Activated gamma-delta T cell treated with anti-CD3 and anti-CD28 coated beads, Interleukin-2, amount 50 U/mL, for 16 hours (primary cell): ENCODE measurements around the gene CORO1C.

Source experiments
- DNase-seq: peaks from one replicate; pipeline ENCODE4 v3.0.0-alpha.2; 2020; ENCODE audit warnings: low read depth

The CORO1C gene

GRCh38 chr12:108724054-108724889, 7.0 kb downstream of the CORO1C start:
- no peak for DNase-seq

DNA sequence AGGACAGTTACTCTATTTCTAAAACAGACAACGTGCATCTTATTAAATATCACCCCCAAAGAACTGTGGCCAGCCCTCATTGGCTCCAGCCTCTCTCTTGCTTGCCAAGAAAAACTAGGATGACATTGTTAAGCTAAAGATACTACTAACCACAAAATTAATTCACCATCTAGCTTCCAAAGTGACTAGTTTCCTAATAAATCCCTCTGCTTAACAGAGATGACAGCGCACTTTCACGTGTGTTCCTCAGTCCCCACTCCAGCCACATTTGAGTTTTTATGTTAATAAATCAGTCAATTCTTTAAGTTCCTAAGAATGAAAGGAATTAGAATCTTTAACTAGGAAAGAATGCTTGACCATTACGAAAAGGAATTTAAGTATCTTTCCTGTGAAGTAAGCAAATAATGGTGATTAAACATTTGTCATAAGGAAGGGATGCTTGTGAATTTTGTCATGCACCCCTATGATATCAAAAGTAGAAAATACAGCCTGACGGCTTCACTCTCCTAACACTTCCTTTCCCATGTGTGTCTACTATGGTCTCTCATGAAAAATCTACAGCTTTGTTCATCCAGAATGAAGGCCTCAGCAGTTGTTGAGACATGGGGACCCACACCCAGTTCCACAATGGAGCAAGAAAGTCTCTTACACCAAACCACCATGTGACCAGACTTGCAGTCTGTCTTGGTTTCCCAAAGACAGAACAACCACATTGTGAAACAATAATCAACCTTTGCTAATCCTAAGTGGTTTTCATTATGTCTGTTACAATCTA, 8.1 kb downstream of the CORO1C start:
- DNase-seq: no peak

- no peak for DNase-seq
Measured at GRCh38 chr12:108722463-108722862, 8.9 kb downstream of the CORO1C start.

DNA sequence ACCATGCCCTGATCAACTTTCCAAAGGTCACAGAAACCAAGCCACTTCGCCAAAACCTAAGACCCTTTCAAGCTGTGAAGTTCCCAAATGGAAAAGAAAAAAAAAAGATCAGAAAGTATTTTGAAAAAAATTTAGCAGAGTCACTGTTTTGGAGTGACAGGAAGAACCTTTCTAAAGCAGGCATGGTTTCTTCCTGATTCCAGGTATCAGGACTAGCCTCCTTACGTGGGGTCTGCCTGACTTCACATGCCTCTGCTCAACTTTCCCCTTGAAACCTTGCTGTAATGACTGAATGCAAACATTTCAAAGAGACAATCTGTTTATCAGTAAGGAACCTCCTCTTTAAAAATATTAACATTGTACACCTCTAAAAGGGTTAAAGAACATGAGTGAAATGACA, 9.5 kb downstream of the CORO1C start:
- no peak for DNase-seq

- DNase-seq: no peak
Measured at GRCh38 chr12:108720757-108721514, 10.4 kb downstream of the CORO1C start.

DNA sequence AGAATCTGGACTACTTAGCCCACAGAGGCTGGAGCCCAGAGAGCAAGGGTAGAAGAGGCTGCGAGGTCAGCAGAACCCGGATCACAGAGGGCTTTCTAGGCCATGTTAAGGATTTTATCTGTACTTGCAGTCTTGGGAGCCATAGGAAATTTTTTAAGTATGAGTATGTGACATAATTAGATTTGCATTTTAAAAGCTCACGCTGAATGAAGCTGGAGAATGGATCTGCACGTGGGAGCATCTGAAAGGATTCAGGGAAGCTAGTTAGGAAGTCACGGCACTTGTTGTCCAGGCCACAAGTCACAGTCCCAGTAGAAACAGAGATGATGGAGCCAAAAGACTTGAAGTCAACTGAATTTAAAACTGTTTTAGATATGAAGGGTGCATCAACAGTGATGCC, 14.1 kb downstream of the CORO1C start:
- no peak for DNase-seq

DNA sequence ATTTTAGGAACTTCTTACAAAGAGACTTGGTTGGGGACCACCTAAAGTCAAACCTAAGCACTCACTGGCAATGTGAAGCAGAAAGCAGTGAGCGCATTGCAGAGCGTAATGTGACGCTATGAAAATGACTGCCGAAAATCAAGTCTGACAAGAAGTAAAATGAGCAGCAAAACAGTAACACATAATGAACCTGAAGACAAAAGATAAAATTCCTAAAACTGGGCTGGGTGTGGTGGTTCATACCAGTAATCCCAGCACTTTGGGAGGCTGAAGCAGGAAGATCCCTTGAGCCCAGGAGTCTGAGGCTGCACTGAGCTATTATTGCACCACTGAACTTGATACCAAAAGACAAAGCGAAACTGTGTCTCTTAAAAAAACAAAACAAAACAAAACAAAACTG, 16.5 kb downstream of the CORO1C start:
- no peak for DNase-seq

DNA sequence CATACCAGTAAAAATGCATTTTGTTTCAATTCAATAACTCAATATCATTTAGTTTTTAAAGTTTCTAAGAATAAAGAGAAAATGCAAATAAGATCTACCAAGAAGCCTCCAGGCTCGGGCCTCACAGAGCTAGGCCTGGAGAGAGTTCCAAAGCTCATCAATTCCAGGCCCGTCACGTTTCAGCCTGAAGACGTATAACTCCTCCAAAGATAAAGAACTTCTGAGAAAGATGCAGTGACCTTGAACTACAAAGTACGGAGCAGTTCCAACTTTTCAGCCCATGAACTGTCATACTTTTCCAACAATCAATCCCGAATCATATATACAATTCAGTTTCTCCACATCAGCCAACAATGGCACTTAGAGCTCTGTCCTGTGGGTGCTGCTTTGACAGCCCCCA, 17.8 kb downstream of the CORO1C start:
- DNase-seq: no peak

DNA sequence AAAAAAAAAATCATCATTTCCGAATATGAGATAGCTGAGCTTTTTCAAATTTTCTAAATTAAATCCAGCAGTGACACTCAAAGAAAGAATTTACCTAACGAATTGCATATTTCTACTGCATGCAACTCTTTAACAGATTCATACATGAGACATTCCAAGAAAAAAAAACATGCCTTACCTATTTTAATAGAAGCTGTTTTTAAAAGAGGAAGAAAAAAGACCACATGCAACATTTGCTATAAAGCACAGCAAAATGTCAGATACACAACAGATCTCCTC, 18.5 kb downstream of the CORO1C start:
- DNase-seq: no peak

DNA sequence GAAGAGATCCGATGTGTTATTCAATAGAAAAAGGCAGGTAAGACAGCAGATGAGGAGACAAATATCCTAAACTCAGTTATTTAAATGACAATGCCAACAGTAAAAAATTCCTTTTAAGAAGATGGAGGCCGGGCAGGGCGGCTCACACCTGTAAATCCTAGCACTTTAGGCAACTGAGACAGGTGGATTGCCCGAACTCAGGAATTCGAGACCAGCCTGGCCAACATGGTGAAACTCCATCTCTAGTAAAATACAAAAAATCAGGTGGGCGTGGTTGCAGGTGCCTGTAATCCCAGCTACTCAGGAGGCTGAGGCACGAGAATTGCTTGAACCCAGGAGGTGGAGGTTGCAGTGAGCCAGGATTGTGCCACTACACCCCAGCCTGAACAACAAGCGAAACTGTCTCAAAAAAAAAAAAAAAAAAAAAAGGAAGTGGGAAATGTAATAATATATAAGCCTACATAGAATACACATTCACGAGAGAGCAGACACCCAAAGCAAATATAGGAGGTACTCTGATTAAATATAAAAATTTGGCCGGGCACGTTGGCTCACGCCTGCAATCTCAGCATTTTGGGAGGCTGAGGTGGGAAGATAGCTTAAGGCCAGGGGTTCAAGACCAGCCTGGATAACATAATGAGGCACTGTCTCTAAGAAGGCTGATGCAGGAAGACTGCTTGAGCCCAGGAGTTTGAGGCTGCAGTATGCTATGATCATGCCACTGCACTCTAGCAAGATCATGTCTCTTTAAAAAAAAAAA, 19.0 kb downstream of the CORO1C start:
- no peak for DNase-seq

GRCh38 chr12:108711489-108712164, 19.7 kb downstream of the CORO1C start:
- DNase-seq: no peak

- DNase-seq: no peak
Measured at GRCh38 chr12:108709697-108710096, 21.6 kb downstream of the CORO1C start.

GRCh38 chr12:108704527-108704926, 26.8 kb downstream of the CORO1C start:
- no peak for DNase-seq

- DNase-seq: no peak
Measured at GRCh38 chr12:108702595-108703320, 28.6 kb downstream of the CORO1C start.

- no peak for DNase-seq
Measured at GRCh38 chr12:108701779-108702441, 29.4 kb downstream of the CORO1C start.

DNA sequence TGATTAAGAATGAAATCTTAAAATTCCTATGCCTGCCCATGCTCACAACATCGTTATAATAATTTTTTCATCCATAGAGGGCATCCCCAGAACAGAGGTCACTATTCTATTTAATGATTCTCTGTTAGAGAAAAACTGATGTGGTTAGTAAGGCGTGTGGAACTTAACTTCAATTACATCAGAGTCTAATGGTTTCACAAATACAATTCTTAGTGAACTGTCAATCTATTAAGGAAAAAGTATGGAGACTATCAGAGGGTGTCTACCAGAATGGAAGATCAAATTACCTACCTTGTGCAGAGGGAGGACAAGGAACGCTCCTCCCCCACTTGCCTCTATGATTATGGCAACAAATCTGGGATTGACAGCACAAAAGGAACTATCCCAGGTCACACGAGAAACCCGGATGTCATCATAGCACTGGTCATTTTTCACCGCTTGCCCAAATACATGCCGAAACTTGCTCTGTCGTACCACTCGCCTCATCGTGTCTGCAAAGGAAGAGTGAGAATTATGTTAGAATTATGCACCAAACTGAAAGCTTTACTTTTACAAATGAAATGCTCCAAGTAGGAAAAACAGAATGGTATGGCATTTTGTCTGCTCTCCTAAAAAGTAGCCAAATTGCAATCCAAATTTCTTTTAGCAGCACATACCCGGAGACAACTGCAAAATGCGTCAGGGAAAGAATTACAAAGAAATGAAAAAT, 30.3 kb downstream of the CORO1C start:
- no peak for DNase-seq

GRCh38 chr12:108699955-108700563, 31.3 kb downstream of the CORO1C start:
- DNase-seq: no peak

DNA sequence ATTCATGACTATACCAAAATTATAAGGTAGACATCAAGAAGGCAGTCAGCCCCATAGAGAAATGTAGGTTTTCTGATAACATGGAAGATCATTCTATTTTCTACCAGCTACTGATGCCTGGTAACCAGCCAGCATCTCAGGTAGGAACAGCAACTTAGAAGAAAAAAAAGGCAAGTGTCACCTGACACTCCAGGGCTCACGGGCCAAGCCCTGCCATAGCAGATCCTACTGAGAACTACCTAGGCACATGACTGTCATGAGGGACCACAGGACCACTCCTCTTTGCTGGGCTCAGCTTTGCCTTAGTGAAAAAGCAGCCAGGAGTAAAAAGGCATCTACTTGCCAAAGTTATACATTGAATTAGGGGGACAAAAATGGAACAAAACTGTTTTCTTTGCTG, 33.4 kb downstream of the CORO1C start:
- DNase-seq: no peak

DNA sequence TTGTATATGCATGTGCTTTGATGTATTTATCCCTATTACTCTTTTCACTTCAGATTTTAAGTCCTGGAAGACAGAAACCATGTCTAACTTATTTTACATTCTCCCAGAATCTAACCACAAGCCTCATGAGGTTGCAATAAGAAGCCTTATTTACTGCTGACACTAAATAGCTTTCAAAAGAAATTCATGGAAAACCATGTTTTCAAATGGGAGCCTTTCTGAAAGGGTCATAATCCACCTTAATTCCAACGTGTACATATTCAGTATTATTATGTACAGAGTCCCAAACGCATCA, 34.4 kb downstream of the CORO1C start:
- no peak for DNase-seq
